GM19193 (cell line): ENCODE results near the gene NOC2L.

ENCODE experiments used
- POLR2A ChIP-seq: IDR thresholded peaks from 4 replicates; pipeline ENCODE4 v1.6.1; 2011; ENCODE audit not compliant: insufficient read depth, insufficient read length; ENCODE audit errors: extremely low read depth

NOC2L gene

DNA sequence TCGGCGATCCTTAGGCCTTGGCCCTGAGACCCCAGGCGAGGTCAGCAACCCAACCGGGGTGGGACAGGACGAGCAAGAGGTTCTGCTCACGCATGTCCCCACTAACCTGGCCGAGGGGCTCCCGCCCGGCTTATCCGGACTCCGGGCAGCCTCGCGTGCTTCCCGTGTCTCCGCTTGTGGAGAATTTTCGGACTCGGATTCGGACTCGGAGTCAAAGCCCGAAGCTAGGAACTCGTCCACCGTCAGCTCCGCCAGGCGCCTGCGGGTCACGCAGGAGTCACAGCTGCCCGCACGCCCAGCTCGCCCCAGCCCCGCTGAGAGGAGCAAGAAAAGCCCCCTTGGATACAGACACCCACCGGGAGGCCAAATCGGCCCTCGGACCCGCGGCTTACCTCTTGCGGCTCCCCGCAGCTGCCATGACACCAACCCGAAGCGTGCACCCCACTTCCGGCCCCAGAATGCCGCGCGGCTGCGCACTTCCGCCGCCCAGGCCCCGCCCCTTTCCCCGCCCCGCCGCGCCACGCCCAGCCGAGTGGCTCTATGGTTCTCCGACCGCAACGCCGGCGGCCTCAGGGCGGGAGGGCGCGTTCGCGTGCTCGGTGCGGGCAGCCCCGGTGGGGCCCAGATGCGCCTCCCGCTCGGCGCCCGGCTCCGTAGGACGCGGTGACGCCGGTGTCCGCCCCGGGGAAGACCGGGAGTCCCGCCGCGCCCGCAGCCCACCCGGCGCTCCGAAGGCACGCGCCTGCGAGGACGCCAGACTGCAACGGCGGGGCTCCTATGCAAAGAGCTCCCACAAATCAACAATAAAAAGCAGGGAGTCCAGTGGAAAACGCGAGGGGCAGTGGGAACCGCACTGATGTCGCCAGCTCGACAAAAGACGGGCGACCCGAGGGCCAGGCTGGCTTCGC lies at the start of gene NOC2L:
Gene NOC2L (minus strand): TSS at position 434 of the 908 bp plus-strand sequence. CDS start 16 bp downstream, at position 418.
- peak; percentile 76 for TF ChIP-seq POLR2A

DNA sequence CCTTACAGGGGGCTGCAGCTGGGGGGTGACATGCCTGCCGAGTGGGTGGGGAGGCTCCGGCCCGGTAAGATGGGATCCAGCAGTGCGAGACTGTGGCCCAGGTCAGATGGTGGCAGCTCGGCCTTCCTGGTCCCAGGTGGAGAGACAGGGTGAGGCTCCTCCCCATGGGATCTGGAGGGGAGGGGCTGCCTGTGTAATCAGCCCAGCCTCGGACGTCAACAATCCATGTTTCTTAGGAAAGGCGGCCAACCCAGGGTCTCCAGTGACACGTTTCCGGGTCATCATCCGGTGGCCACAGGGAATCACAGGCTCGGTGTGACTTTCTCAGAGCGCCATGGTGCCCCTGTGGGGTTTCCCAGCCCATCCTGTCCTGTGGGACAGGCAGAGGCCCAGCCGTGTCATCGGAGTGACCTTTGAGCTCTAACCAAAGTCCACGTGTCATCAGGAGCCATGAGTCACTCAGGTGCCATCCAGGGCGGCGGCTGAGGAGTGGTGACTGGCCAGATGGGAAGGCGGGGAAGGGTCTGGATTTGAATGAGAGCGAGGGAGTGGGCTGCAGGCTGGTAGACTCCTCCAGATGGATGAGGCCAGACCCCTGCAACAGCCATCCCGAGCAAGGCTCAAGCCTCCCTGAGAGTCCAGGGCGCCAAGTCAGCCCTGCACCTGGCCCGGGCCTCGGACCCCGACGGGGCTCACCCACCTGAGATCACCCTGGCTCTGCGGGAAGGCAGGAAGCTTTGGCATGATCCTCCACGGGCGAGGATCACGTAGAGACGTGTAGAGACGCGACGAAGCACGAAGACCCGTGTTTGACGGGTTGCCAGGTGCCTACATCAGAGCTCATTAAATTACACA lies 47.5 kb upstream of the NOC2L start:
- no peak for TF ChIP-seq POLR2A

DNA sequence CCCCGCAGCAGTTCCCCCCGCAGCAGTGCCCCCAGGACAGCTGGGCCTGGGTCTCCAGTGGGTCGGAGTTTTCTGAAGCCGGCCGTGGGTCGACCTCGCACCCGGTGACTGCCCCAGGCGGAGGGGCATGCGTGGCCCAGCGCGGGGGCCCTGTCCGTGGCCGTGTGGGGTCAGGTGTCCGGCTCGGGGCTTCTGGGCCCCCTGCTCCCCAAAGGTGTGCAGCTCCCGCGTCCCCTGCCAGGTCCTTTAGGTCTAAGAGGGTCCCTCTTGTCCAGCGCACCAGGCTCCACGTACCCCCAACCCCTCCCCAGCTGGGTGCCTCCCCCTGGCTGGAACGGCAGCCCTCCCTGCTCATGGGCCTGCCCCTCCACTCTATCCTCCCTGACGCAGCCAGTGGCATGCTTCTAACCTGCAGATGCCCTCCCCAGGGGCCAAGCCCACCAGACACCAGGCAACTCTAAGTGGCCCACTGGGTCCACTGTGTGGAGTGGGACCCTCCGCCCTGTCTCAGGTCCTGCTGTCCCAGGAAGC lies 46.8 kb upstream of the NOC2L start:
- TF ChIP-seq POLR2A: no peak

DNA sequence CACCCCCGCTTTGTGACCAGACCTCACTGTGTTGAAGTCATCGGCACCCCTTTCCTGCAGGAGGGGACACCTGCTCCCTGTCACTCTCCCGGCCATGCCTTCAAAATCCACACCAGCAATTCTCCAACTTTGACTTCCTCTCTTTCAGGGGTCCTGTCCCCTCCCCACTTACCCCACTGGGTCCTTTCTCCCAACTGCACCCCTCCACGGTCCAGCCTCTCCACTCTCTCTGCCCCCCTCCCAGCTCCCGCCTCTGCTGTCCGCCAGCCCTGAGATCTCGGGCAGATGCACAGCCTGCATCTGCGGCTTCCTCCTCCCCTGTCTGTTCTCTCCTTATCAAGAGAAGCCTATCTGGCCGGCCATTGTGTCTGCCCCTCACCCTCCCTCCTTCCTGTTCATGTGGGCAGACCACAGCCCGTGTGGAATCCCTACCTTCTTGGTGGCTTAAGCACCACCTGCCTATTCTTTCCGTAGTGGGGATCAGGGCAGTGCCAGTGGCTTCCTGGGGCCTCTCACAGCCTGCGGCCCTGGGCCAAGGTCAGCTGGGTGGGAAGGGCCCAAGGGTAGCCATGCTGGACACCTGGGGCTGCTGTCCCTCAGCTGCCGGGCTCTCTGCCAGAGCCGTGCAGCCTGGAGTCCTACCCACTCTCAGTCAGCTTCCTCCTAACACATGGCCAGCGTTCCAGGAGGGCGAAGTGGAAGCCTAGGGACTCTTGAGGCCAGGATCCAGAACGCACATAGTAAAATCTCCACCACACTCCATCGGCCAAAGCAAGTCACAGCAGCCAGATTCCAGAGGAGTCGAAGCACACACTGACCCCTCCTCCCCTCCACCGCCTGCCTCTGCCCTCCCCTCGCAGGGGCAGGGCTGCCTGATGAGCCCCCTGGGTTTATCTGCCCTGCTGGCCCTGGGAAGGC lies 46.0 kb upstream of the NOC2L start:
- TF ChIP-seq POLR2A: no peak

DNA sequence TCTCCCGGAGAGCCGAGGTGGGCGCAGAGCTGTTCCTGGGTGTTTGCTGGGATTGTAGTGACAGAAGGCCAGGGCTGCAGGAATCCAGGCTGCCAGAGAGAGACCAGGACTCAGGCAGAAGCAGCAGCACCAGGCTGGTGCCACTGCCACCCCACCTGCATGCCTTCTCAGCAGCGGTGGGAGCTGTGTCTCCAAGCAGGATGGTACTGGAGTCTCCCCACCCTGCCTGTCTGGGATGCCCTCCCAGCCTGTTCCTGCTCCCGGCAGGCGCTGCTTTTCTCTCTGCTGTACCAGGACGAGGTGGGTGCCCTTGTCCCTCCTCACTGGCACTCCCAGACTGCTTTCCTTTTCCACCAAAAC lies 45.3 kb upstream of the NOC2L start:
- no peak for TF ChIP-seq POLR2A

DNA sequence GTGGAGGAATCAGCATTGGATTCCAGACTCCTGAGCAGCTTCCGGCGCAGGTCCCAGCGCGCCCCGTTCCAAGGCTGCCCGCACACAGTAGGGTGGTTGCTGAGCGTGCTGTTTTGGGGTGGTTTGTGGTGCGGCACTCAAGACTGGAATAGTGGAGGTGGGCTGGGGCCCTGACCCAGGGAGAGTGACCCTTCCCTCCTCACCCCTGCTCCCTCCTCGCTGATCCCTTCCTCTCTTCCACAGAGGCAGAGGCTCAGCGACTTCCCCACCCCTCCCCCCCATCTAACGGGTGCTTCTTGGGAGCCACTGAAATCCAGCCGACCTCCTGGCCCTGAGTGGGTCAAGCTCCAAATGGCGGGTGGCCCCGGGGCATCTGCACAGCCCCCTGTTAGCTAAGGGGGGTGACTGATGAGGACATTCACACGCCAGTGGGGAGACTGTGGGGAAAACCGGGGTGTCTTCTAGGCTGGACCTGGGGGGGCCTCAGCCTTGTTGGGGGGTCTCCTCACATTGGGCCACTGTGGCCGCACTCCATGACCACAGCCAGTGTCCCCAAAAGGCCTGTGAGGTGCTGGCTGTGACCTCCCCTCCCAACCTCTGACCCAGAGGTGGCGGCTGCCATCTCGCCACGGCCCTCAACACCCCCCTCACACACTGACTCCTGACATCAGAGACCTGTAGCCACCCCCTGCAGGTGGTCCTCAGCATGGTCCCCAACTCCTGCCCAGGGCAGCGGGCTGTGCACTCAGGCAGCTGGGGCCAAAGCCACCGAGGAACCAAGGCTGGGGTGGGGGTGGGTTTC lies 44.8 kb upstream of the NOC2L start:
- no peak for TF ChIP-seq POLR2A

DNA sequence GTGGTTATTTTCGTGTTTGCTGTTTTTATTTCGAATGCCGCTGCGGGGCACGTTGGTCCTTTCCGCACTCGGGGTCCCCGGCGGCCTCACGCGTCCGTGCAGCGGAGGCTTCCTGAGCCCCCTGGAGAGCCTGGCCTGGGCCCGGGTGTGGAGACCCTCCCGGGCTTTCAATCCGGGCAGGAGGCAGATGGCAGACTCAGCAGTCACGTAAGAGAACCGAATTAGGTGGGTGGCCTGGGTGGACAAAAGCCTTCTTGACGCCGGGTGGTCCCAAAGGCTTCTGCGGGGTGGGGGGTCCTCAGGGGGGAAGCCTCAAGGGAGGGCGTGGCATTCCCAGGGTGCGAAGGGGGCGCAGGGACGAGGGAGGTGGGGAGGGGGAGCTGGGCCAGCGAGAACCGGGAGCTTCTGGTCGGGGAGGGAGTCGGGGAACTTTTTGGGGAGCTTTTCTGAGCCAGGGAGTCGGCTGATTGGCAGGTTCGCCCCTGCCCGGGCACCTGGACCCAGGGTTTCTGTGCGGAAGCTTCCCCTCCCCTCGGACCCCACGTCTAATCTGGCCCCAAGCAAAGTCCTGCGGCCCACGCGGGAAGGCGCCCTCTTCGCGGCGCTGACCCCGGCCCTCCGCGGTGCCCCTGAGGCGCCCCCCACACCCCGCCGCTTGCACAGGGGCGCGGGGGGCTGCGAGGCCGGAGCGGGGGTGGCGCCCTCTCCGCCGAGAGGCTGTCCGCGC lies 42.2 kb upstream of the NOC2L start:
- no peak for TF ChIP-seq POLR2A

DNA sequence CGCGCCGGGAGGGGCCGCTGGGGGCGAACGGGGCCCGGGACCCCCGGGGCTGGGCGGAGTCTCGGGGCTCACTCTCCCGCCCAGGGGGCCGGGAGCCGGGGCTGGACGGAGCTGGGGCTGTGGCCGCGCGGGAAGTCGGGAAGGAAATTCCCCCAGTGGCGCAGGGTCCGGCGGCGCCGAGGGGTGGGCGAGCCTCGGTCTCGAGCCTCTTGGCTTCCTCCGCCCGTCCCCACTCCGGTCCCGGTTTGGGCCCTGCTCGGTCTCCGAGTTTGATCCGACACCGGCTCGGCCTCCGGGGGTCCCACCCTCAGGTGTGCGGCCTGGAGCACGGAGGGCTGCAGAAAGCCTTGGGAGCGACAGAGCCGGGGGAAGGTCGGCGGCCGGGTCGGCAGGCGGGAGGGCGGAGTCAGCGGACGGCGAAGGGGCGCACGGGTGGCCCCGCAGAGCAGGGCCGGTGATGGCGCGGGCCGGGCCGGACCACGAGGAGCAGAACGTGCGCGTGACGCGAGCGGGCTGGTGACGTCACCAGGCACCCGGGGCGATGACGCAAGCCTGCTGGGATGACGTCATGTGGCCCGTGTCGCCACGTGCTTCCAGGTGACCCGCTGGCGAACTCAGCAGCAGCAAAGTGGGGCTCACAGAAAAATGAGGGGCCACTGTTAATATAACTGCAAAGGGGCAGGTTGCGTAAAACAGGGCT lies 41.5 kb upstream of the NOC2L start:
- no peak for TF ChIP-seq POLR2A

DNA sequence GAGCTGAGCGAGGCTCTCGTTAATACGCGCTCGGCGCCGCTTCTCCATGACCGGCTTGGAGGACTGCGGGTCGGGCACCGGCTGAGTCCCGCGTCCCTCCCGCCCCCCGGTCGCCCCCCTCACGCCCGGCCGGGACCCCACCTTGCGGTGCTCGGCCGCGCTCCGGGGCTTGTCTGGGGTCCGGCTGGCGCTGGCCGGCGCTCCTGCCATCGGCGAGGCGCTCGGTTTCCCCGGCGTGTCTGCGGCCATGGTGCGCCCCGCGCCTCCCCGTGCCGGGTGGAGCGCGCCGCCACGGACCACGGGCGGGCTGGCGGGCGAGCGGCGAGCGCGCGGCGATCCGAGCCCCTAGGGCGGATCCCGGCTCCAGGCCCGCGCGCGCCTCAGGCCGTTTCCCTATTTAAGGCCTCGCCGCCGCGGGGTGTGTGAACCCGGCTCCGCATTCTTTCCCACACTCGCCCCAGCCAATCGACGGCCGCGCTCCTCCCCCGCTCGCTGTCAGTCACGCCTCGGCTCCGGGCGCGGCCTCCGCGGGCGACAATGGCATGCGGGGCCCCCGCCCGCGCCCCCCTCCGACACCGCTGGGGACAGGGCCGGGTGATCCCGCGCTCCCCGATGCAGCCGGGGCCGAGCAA lies 40.8 kb upstream of the NOC2L start, which contains the start of gene HES4:
Gene HES4 (minus strand): TSS at position 373 of the 632 bp plus-strand sequence. CDS start 124 bp downstream, at position 249.
- TF ChIP-seq POLR2A: no peak

DNA sequence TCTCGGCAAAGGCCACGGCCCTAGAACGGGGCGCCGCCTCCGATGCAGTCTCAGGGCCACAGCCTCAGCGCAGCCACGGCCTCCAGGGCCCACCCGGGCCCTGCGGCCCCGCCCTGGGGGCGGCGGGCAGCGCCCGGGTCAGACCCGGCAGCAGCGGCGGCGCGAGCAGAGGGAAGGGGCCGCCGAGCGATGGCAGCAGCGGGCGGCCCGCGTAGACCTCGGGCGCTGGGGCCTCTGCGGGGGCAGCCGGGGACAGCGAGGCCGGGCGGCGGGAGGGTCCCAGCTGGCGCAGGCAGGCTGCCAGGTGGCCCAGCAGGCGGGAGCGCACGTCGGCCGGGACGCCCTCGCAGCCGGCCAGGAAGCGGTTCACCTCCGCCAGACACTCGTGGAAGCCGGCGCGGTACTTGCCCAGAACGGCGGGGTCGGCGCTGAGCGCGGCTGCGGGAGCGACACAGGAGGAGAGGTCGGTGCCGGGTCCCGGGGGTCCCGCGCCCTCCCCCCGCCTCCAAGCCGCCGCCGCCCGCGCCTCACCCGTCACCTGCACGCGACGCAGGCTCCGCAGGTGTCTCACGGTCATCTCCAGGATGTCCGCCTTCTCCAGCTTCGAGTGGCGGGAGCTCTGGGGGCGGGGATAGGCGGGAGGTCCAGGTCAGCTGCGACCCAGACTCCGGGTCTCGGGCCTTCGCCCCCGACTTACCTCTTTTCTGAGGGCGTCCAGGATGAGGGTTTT lies 40.1 kb upstream of the NOC2L start:
- no peak for TF ChIP-seq POLR2A

DNA sequence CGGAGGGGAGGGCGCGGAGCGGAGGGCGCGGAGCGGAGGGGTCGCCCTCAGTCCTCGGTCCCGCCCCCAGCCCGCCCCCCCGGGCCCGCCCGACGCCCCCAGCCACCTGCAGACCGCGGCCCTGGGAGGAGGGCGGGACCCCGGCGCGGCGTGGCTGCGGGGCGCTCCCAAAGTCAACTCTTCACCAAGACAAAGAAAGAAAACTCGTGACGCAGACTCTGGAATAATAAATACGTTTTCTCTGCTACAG lies 39.6 kb upstream of the NOC2L start:
- no peak for TF ChIP-seq POLR2A
